IMR-90 (cell line): ENCODE measurements around the gene GPR176. TPM values are rescaled to one million over a fixed set of nuclear protein-coding genes. Genes with fewer than 3 reads are reported as not detected.
A peak's percentile ranks its signal among the peaks of the same experiment; 100 is the strongest.

Experiments
- ATAC-seq: fragments of 200-7000 bp; cut with Tn5 transposase; 2 replicates; pipeline ENCODE4 v1.9.1; 2020; ENCODE audit warnings: low read depth, mild to moderate bottlenecking, moderate library complexity
- BruUV-seq: library from RNA; stranded (reverse); fragments of 400-500 nt; replicated peaks from 2 replicates; lab custom pipeline; 2021; lab: Mats Ljungman, UMichigan
- CTCF ChIA-PET: fragments of 300-600 bp; formaldehyde crosslinking; extraction: SDS; loops from one replicate; lab custom pipeline; 2021; ENCODE audit warnings: antibody characterized with exemption; lab: Yijun Ruan, JAX
- POLR2A ChIA-PET: fragments of 300-600 bp; sonication (Branson Sonifier 250); formaldehyde crosslinking; loops from one replicate; lab custom pipeline; 2022; ENCODE audit warnings: antibody characterized with exemption; ENCODE audit not compliant: unreplicated experiment; lab: Charles Lee
- DNase-seq: peaks from one replicate; pipeline ENCODE4 v3.0.0; 2013
- H2AFZ ChIP-seq: replicated peaks from 2 replicates; pipeline ENCODE3; 2013; ENCODE audit warnings: low read length, mild to moderate bottlenecking; ENCODE audit not compliant: poor library complexity
- H2AK5ac ChIP-seq: 2 replicates; pipeline ENCODE4 v1.6.1; 2013; ENCODE audit warnings: low read depth, low read length, inconsistent platforms
- H2AK9ac ChIP-seq: replicated peaks from 2 replicates; pipeline ENCODE3; 2013; ENCODE audit warnings: mild to moderate bottlenecking, low read depth, low read length, moderate library complexity; ENCODE audit not compliant: poor library complexity
- H2BK120ac ChIP-seq: 2 replicates; pipeline ENCODE4 v1.6.1; 2013; ENCODE audit warnings: low read depth, low read length, inconsistent platforms
- H2BK15ac ChIP-seq: 3 replicates; pipeline ENCODE4 v1.6.1; 2013; ENCODE audit warnings: low read depth, low read length, inconsistent platforms
- H2BK20ac ChIP-seq: 2 replicates; pipeline ENCODE4 v1.6.1; 2013; ENCODE audit warnings: low read depth, mild to moderate bottlenecking, inconsistent platforms, low read length, moderate library complexity
- H2BK5ac ChIP-seq: 2 replicates; pipeline ENCODE4 v1.6.1; 2013; ENCODE audit warnings: mild to moderate bottlenecking, low read depth, low read length, inconsistent platforms; ENCODE audit not compliant: poor library complexity, severe bottlenecking
- H3K14ac ChIP-seq: replicated peaks from 2 replicates; pipeline ENCODE4 v1.6.1; 2013; ENCODE audit warnings: low read depth, low read length, inconsistent platforms
- H3K18ac ChIP-seq: 2 replicates; pipeline ENCODE4 v1.6.1; 2013; ENCODE audit warnings: low read depth, low read length, control low read depth
- H3K23ac ChIP-seq: 2 replicates; pipeline ENCODE4 v1.6.1; 2013; ENCODE audit warnings: low read depth, low read length, inconsistent platforms
- H3K27ac ChIP-seq: 2 replicates; pipeline ENCODE4 v1.5.1; 2013; ENCODE audit warnings: mild to moderate bottlenecking, control low read depth, low read length; ENCODE audit not compliant: insufficient read depth
- H3K27me3 ChIP-seq: 2 replicates; pipeline ENCODE4 v1.6.1; 2013; ENCODE audit warnings: low read length; ENCODE audit not compliant: control insufficient read depth, insufficient read depth
- H3K36me3 ChIP-seq: 2 replicates; pipeline ENCODE4 v1.6.1; 2013; ENCODE audit warnings: low read length, mixed read lengths; ENCODE audit not compliant: control insufficient read depth, insufficient read depth
- H3K4ac ChIP-seq: 2 replicates; pipeline ENCODE4 v1.6.1; 2013; ENCODE audit warnings: low read depth, low read length, inconsistent platforms
- H3K4me1 ChIP-seq: 2 replicates; pipeline ENCODE4 v1.6.1; 2013; ENCODE audit warnings: low read length, mixed read lengths; ENCODE audit not compliant: control insufficient read depth, insufficient read depth
- H3K4me2 ChIP-seq: 2 replicates; pipeline ENCODE4 v1.6.1; 2013; ENCODE audit warnings: low read depth, mild to moderate bottlenecking, control low read depth, low read length, moderate library complexity
- H3K4me3 ChIP-seq: 2 replicates; pipeline ENCODE4 v1.5.1; 2013; ENCODE audit warnings: low read depth, mild to moderate bottlenecking, control low read depth, low read length, moderate library complexity; ENCODE audit not compliant: insufficient read depth
- H3K56ac ChIP-seq: 2 replicates; pipeline ENCODE4 v1.6.1; 2013; ENCODE audit warnings: low read length, inconsistent platforms; ENCODE audit not compliant: insufficient read depth; ENCODE audit errors: extremely low read depth
- H3K79me1 ChIP-seq, 2 experiments: 2 replicates each; pipeline ENCODE4 v1.6.1; 2013; ENCODE audit warnings: low read length in 2 of 2, inconsistent platforms in 1 of 2, low read depth in 1 of 2
- H3K9ac ChIP-seq: 2 replicates; pipeline ENCODE4 v1.6.1; 2013; ENCODE audit warnings: low read depth, low read length, control low read depth
- H3K9me1 ChIP-seq: 2 replicates; pipeline ENCODE4 v1.6.1; 2013; ENCODE audit warnings: low read length, inconsistent platforms; ENCODE audit not compliant: insufficient read depth
- H3K9me3 ChIP-seq: 2 replicates; pipeline ENCODE4 v1.6.1; 2013; ENCODE audit warnings: low read length; ENCODE audit not compliant: control insufficient read depth, insufficient read depth
- H4K20me1 ChIP-seq: 2 replicates; pipeline ENCODE4 v1.6.1; 2013; ENCODE audit warnings: low read length, inconsistent platforms; ENCODE audit not compliant: insufficient read depth
- H4K5ac ChIP-seq: 2 replicates; pipeline ENCODE4 v1.6.1; 2013; ENCODE audit warnings: mild to moderate bottlenecking, low read depth, low read length, control low read depth
- H4K8ac ChIP-seq, 2 experiments: 2 replicates each; pipeline ENCODE4 v1.6.1; 2013; ENCODE audit warnings: low read depth in 2 of 2, low read length in 2 of 2, control low read depth in 1 of 2, inconsistent platforms in 1 of 2
- H4K91ac ChIP-seq: 2 replicates; pipeline ENCODE4 v1.6.1; 2013; ENCODE audit warnings: low read depth, low read length, inconsistent platforms; ENCODE audit not compliant: insufficient read depth
- FOS ChIP-seq: fragments of 150-350 bp; IDR thresholded peaks from 2 replicates; pipeline ENCODE4 v1.6.1; 2016; ENCODE audit warnings: low read depth, low read length
- MAFK ChIP-seq: IDR thresholded peaks from 2 replicates; pipeline ENCODE4 v1.6.1; 2012; ENCODE audit warnings: low read depth, low read length, improper control_type of control experiment
- MXI1 ChIP-seq: IDR thresholded peaks from 2 replicates; pipeline ENCODE4 v1.6.1; 2012; ENCODE audit warnings: low read depth, mild to moderate bottlenecking, low read length, moderate library complexity, borderline replicate concordance
- RAD21 ChIP-seq: IDR thresholded peaks from 2 replicates; pipeline ENCODE4 v1.6.1; 2012; ENCODE audit warnings: low read length, improper control_type of control experiment
- RFX5 ChIP-seq: IDR thresholded peaks from 2 replicates; pipeline ENCODE4 v1.8.0; 2012; ENCODE audit warnings: low read depth, mild to moderate bottlenecking, low read length, moderate library complexity
- SMC3 ChIP-seq: fragments of 150-350 bp; IDR thresholded peaks from 2 replicates; pipeline ENCODE4 v1.6.1; 2016; ENCODE audit warnings: low read depth, mild to moderate bottlenecking, antibody characterized with exemption, low read length, moderate library complexity
- WGBS, 2 experiments: methylation state at CpG; one replicate each; pipeline versions ENCODE4 v1.1.5 to v1.1.7; 2013; ENCODE audit warnings: missing lambda C conversion rate in 2 of 2; ENCODE audit not compliant: insufficient read length in 1 of 2; ENCODE audit errors: extremely low coverage in 2 of 2; 5-methylcytosine and 5-hydroxymethylcytosine counted together
- dilution Hi-C: fragments of 300-500 bp; cut with HindIII; formaldehyde crosslinking; loops from one replicate; pipeline ENCODE4 v1.14.3; 2018; ENCODE audit warnings: low sequenced_read_pairs; ENCODE audit not compliant: unreplicated experiment
- in situ Hi-C: fragments of 300-500 bp; cut with MboI; formaldehyde crosslinking; loops from 3 replicates; pipeline ENCODE4 v1.14.3; 2019; ENCODE audit warnings: low sequenced_read_pairs, inconsistent platforms, mixed read lengths
- intact Hi-C: fragments of 100-400 bp; cut with micrococcal nuclease; formaldehyde crosslinking; loops from 2 replicates; pipeline ENCODE4 v1.10.0; 2022
- polyA plus RNA-seq, 3 experiments: library from polyadenylated mRNA; depleted of rRNA; stranded (reverse); fragments of >200 nt; gene quantifications; 2 replicates each; pipeline ENCODE4 v1.2.3, GENCODE V29; 2012; ENCODE audit warnings: low replicate concordance in 1 of 3
- total RNA-seq: library from RNA; depleted of rRNA; stranded (reverse); fragments of >200 nt; gene quantifications from 2 replicates; pipeline ENCODE4 v1.2.3, GENCODE V29; 2012
- TF ChIP-seq, protein P1 (sequence below): fragments of 150-350 bp; IDR thresholded peaks from 2 replicates; pipeline ENCODE4 v1.6.1; 2016; ENCODE audit warnings: low read depth, mild to moderate bottlenecking, low read length, moderate library complexity, borderline replicate concordance
- TF ChIP-seq, protein P2 (sequence below): conservative IDR thresholded peaks from 2 replicates; pipeline ENCODE4 v1.5.1; 2012; ENCODE audit warnings: mild to moderate bottlenecking, low read depth, low read length, improper control_type of control experiment

The GPR176 gene
- total and polyA plus RNA-seq, 2 of the 4 experiments (the other 2 are of a cell fraction) = 114 to 246 TPM

DNA sequence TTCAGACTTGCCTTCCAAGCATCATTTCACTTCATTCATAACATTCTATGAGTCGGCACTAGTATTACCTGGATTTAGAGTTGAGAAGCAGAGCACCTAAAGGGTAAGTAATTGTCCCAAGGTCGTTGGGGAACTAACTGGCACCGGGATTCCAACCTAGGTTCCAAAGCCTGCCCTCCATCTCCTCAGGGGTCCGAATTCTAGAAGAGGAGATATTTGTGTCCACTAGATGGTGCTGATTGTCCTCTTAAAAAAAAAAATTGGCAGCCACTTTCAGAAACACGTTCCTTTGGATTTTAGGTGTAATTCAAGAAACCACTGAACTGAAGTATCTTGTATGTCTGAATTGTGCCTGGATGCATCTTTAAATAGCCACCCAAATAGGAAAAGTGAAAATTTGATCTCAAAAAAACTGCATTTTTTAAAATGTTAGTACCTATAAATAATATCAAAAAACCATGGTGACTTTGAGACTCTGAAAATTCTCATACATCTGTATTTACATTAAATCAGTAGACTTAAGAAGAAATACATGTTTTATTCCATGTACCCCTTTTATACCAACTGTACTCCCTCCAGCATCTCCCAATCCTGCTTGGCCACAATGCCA lies 133.5 kb downstream of the GPR176 start:
- Histone ChIP-seq H3K9me1 (peaks cover 7% of the 10 kb centered on the region), H3K4me1 (peaks cover 24% of the 10 kb centered on the region), H2BK20ac (peak overlapping the region; percentile 75; the same call in 1 of the 2 replicates), H3K36me3 (no peaks in the 10 kb centered on the region), H2AK9ac (no peak overlapping the region), H3K18ac (no peak overlapping the region), H2BK120ac (0 out of 2 replicates have a peak overlapping the region, but pooled peaks have one; percentile 2), H4K91ac (no peak overlapping the region), H3K56ac (no peak overlapping the region), H2AK5ac (peak overlapping the region; percentile 84), H3K4ac (no peak overlapping the region; the same call in 1 of the 2 replicates), H4K5ac (no peak overlapping the region; the same call in 1 of the 2 replicates), H4K8ac (0 out of 4 replicates have a peak overlapping the region, but pooled peaks of 1 of the 2 experiments have one; percentile 22), H3K4me3 (no peak overlapping the region), H2BK5ac (no peak overlapping the region), H3K14ac (0 out of 2 replicates have a peak overlapping the region, but pooled peaks have one; percentile 14), H3K27ac (no peak overlapping the region), H2BK15ac (peak overlapping the region; percentile 67; the same call in 1 of the 3 replicates), H3K9me3 (no peaks in the 10 kb centered on the region), H4K20me1 (peaks cover 4% of the 10 kb centered on the region; the same call in 1 of the 2 replicates), H2AFZ (no peak overlapping the region), H3K27me3 (no peaks in the 10 kb centered on the region), H3K4me2 (peak overlapping the region; percentile 59; the same call in 1 of the 2 replicates), H3K23ac (no peak overlapping the region), H3K79me1 (peaks cover 13 to 58% of the 10 kb centered on the region in 2 experiments), H3K9ac (peak overlapping the region; percentile 40; the same call in 1 of the 2 replicates)
- dilution Hi-C loops = no loop called here
- in situ Hi-C loops = loop anchor here (10.0 kb wide), 1 partner anchor 168 kb away; no protein-coding TSS in a partner anchor
- no peak for ATAC-seq
- WGBS, 2 experiments = no CpG with 5 or more reads among the region's 5 CpGs
- POLR2A ChIA-PET = no interaction called here
- CTCF ChIA-PET = interaction anchor here (0.6 to 1.0 kb wide), 3 partner anchors 20 to 243 kb away, joined by 3 to 9 read pairs (median 5); no protein-coding TSS in a partner anchor
- no TSS peak for BruUV-seq
- peak; percentile 75 for DNase-seq
- TF ChIP-seq SMC3 (peak; percentile 52; the same call in 1 of the 2 replicates), RAD21 (peak; percentile 73), RFX5 (no peak), FOS (no peak), MXI1 (peak; percentile 27; the same call in 1 of the 2 replicates), MAFK (no peak)
- TF ChIP-seq, protein P1, sequence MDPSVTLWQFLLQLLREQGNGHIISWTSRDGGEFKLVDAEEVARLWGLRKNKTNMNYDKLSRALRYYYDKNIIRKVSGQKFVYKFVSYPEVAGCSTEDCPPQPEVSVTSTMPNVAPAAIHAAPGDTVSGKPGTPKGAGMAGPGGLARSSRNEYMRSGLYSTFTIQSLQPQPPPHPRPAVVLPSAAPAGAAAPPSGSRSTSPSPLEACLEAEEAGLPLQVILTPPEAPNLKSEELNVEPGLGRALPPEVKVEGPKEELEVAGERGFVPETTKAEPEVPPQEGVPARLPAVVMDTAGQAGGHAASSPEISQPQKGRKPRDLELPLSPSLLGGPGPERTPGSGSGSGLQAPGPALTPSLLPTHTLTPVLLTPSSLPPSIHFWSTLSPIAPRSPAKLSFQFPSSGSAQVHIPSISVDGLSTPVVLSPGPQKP = no peak
- TF ChIP-seq, protein P2, sequence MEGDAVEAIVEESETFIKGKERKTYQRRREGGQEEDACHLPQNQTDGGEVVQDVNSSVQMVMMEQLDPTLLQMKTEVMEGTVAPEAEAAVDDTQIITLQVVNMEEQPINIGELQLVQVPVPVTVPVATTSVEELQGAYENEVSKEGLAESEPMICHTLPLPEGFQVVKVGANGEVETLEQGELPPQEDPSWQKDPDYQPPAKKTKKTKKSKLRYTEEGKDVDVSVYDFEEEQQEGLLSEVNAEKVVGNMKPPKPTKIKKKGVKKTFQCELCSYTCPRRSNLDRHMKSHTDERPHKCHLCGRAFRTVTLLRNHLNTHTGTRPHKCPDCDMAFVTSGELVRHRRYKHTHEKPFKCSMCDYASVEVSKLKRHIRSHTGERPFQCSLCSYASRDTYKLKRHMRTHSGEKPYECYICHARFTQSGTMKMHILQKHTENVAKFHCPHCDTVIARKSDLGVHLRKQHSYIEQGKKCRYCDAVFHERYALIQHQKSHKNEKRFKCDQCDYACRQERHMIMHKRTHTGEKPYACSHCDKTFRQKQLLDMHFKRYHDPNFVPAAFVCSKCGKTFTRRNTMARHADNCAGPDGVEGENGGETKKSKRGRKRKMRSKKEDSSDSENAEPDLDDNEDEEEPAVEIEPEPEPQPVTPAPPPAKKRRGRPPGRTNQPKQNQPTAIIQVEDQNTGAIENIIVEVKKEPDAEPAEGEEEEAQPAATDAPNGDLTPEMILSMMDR = peak; percentile 62
- intact Hi-C loops = loop anchor here (1.0 to 10.0 kb wide), 6 partner anchors 171 to 1082 kb away; partner anchors contain the start of gene BMF
